Keratinocyte (primary cell): ENCODE results near the gene FEM1A.
"Not testable (repeated sequence)": the region's sequence is repeated elsewhere in the genome, so short reads cannot be mapped to it uniquely, and the experiment has no call there.

Experiments used
- EZH2 ChIP-seq: IDR thresholded peaks from one replicate; pipeline ENCODE4 v1.6.1; 2012; ENCODE audit warnings: inconsistent platforms, mild to moderate bottlenecking, low read length, moderate library complexity
- TF ChIP-seq, protein P1 (sequence below), 3 experiments: IDR thresholded peaks in 1 of 3; conservative IDR thresholded peaks in 1 of 3; optimal IDR thresholded peaks in 1 of 3; 2 replicates in 2 of 3; 3 replicates in 1 of 3; pipeline versions ENCODE3 to v1.5.1; 2011; ENCODE audit warnings: low read length in 3 of 3, mild to moderate bottlenecking in 3 of 3, moderate library complexity in 2 of 3, control low read depth in 1 of 3, inconsistent platforms in 1 of 3; ENCODE audit not compliant: insufficient read depth in 2 of 3; ENCODE audit errors: extremely low read depth in 1 of 3

DNA sequence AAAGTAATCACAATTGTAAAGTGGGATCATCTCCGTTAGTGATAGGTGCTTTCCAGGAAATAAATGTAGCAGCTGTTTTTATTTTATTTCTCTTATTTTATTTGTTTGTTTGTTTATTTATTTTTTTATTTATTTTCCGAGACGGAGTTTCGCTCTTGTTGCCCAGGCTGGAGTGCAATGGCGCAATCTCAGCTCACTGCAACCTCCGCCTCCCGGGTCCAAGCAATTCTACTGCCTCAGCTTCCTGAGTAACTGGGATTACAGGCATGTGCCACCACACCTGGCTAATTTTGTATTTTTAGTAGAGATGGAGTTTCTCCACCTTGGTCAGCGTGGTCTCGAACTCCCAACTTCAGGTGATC, 40.4 kb downstream of the FEM1A start:
- TF ChIP-seq, protein P1, sequence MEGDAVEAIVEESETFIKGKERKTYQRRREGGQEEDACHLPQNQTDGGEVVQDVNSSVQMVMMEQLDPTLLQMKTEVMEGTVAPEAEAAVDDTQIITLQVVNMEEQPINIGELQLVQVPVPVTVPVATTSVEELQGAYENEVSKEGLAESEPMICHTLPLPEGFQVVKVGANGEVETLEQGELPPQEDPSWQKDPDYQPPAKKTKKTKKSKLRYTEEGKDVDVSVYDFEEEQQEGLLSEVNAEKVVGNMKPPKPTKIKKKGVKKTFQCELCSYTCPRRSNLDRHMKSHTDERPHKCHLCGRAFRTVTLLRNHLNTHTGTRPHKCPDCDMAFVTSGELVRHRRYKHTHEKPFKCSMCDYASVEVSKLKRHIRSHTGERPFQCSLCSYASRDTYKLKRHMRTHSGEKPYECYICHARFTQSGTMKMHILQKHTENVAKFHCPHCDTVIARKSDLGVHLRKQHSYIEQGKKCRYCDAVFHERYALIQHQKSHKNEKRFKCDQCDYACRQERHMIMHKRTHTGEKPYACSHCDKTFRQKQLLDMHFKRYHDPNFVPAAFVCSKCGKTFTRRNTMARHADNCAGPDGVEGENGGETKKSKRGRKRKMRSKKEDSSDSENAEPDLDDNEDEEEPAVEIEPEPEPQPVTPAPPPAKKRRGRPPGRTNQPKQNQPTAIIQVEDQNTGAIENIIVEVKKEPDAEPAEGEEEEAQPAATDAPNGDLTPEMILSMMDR (optimal IDR thresholded peaks at IDR 0.05 in 1 of 3, IDR thresholded peaks at IDR 0.05 in 1 of 3, conservative IDR thresholded peaks at IDR 0.05 in 1 of 3; ENCODE audit: extremely low read depth in 1 of 3, insufficient read depth in 2 of 3, low read length in 3 of 3): not testable (repeated sequence)
- not testable (repeated sequence) for TF ChIP-seq EZH2
